Bronchial epithelial cell (primary cell): ENCODE results near the gene PCSK7. TPM values are rescaled to one million over a fixed set of nuclear protein-coding genes. Genes with fewer than 3 reads are reported as not detected.
"Not testable (repeated sequence)": the region's sequence is repeated elsewhere in the genome, so short reads cannot be mapped to it uniquely, and the experiment has no call there.

ENCODE experiments used
- DNase-seq: peaks from one replicate; pipeline ENCODE4 v3.0.0-alpha.2; 2010; ENCODE audit warnings: low read depth
- FAIRE-seq: peaks from 2 replicates; lab custom pipeline; 2011; peaks lifted over from hg19 to GRCh38; lab: Jason Lieb, UNC
- H3K27me3 ChIP-seq: 2 replicates; pipeline ENCODE4 v1.5.1; 2011; ENCODE audit warnings: low read length; ENCODE audit not compliant: control insufficient read depth, insufficient read depth
- H3K36me3 ChIP-seq: 2 replicates; pipeline ENCODE4 v1.5.1; 2011; ENCODE audit warnings: low read length; ENCODE audit not compliant: control insufficient read depth, insufficient read depth
- H3K4me3 ChIP-seq: 2 replicates; pipeline ENCODE4 v1.5.1; 2011; ENCODE audit warnings: mild to moderate bottlenecking, low read depth, low read length, control low read depth
- CTCF ChIP-seq: IDR thresholded peaks from 2 replicates; pipeline ENCODE4 v1.5.1; 2011; ENCODE audit warnings: mild to moderate bottlenecking, moderate library complexity, low read length, control low read depth, inconsistent platforms; ENCODE audit not compliant: insufficient read depth, severe bottlenecking
- total RNA-seq: library from RNA; depleted of rRNA; stranded (reverse); fragments of >200 nt; gene quantifications from 2 replicates; pipeline ENCODE4 v1.2.1, GENCODE V29; 2014

The PCSK7 gene
- total RNA-seq, 1 donor from 2014 or later: 27.9 TPM

GRCh38 chr11:117217141-117218084 lies 14.5 kb downstream of the PCSK7 start:
- Histone ChIP-seq H3K27me3 (no peaks in the 10 kb centered on the region), H3K4me3 (no peak overlapping the region), H3K36me3 (peaks cover 33% of the 10 kb centered on the region)
- no peak for TF ChIP-seq CTCF
- FAIRE-seq: no peak
- DNase-seq: no peak

- Histone ChIP-seq H3K36me3 (peaks cover 28% of the 10 kb centered on the region), H3K4me3 (no peak overlapping the region), H3K27me3 (no peaks in the 10 kb centered on the region)
- DNase-seq (no peak), FAIRE-seq (peak; percentile 52)
- no peak for TF ChIP-seq CTCF
Observed at GRCh38 chr11:117214404-117215110, 17.3 kb downstream of the PCSK7 start.

- peaks cover 11% of the 10 kb centered on the region for H3K36me3 ChIP-seq
- DNase-seq (no peak), FAIRE-seq (no peak)
- H3K27me3 ChIP-seq: no peaks in the 10 kb centered on the region
- no peak for TF ChIP-seq CTCF
- H3K4me3 ChIP-seq: no peak overlapping the region
Observed at GRCh38 chr11:117212697-117213355, 19.0 kb downstream of the PCSK7 start.

- Histone ChIP-seq H3K36me3 (peaks cover 3% of the 10 kb centered on the region), H3K4me3 (no peak overlapping the region), H3K27me3 (no peaks in the 10 kb centered on the region)
- no peak for FAIRE-seq
- no peak for DNase-seq
- TF ChIP-seq CTCF: no peak
Observed at GRCh38 chr11:117210620-117211019, 21.3 kb downstream of the PCSK7 start.

GRCh38 chr11:117209351-117210125 lies 22.3 kb downstream of the PCSK7 start:
- not testable (repeated sequence) for FAIRE-seq, H3K4me3 ChIP-seq, H3K36me3 ChIP-seq, H3K27me3 ChIP-seq
- peak; percentile 10 for DNase-seq

GRCh38 chr11:117208710-117209109 lies 23.2 kb downstream of the PCSK7 start:
- DNase-seq, H3K27me3 ChIP-seq, FAIRE-seq, H3K36me3 ChIP-seq, H3K4me3 ChIP-seq: not testable (repeated sequence)

GRCh38 chr11:117207481-117207880 lies 24.4 kb downstream of the PCSK7 start:
- FAIRE-seq: peak; percentile 98
- DNase-seq, H3K36me3 ChIP-seq, H3K27me3 ChIP-seq, H3K4me3 ChIP-seq: not testable (repeated sequence)

- H3K36me3 ChIP-seq, DNase-seq, H3K27me3 ChIP-seq, FAIRE-seq, H3K4me3 ChIP-seq: not testable (repeated sequence)
Observed at GRCh38 chr11:117206859-117207258, 25.0 kb downstream of the PCSK7 start.

GRCh38 chr11:117206111-117206510 lies 25.8 kb downstream of the PCSK7 start:
- DNase-seq, FAIRE-seq, H3K36me3 ChIP-seq, H3K4me3 ChIP-seq, H3K27me3 ChIP-seq: not testable (repeated sequence)
